MM.1S (cell line): Measurements from ENCODE around the gene ITGA11.

Experiments used
- EZH2 ChIP-seq: fragments of 300-600 bp; sonication (generic); optimal IDR thresholded peaks from 2 replicates; pipeline ENCODE3; 2017; ENCODE audit warnings: low read depth, mild to moderate bottlenecking, antibody characterized with exemption, low read length, mixed read lengths
- EZH2phosphoT487 ChIP-seq: fragments of 300-600 bp; sonication (generic); IDR thresholded peaks from 2 replicates; pipeline ENCODE4 v1.6.1; 2018; ENCODE audit warnings: antibody characterized with exemption, low read length
- TF ChIP-seq, protein P1 (sequence below): fragments of 300-600 bp; sonication (generic); IDR thresholded peaks from 2 replicates; pipeline ENCODE4 v1.5.1; 2016; ENCODE audit warnings: antibody characterized with exemption, low read length, mixed read lengths

DNA sequence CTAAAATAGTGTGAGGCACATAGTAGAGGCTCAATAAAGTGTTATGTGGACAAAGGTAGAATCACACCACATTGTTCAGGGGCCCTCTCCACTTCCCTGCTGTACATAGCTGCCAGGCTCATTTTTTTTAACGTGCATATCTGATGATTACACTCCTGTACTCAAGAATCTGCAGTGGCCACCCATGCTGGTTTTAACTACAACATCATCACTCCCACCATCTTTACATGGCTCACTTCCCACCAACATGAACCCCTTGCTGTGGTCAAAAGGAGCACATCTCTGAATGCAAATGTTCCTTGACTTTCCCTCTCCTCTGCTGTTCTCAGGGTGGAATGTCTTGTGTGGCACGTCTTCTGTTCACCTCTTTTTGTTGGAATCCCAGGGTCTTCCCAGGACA, 77.7 kb downstream of the ITGA11 start:
- TF ChIP-seq, protein P1, sequence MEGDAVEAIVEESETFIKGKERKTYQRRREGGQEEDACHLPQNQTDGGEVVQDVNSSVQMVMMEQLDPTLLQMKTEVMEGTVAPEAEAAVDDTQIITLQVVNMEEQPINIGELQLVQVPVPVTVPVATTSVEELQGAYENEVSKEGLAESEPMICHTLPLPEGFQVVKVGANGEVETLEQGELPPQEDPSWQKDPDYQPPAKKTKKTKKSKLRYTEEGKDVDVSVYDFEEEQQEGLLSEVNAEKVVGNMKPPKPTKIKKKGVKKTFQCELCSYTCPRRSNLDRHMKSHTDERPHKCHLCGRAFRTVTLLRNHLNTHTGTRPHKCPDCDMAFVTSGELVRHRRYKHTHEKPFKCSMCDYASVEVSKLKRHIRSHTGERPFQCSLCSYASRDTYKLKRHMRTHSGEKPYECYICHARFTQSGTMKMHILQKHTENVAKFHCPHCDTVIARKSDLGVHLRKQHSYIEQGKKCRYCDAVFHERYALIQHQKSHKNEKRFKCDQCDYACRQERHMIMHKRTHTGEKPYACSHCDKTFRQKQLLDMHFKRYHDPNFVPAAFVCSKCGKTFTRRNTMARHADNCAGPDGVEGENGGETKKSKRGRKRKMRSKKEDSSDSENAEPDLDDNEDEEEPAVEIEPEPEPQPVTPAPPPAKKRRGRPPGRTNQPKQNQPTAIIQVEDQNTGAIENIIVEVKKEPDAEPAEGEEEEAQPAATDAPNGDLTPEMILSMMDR: no peak
- TF ChIP-seq EZH2: no peak
- TF ChIP-seq EZH2phosphoT487: no peak
